GM23248 (cell line): Measurements from ENCODE around the gene CEL. TPM values are rescaled to one million over a fixed set of nuclear protein-coding genes. Genes with fewer than 3 reads are reported as not detected.
A peak's percentile ranks its signal among the peaks of the same experiment; 100 is the strongest.

ENCODE experiments used
- DNase-seq: peaks from one replicate; pipeline ENCODE4 v3.0.0-alpha.2; 2015
- H2AFZ ChIP-seq: fragments of 200-600 bp; sonication (generic); 2 replicates; pipeline ENCODE4 v1.6.1; 2016; ENCODE audit warnings: antibody characterized with exemption
- H3F3A ChIP-seq: fragments of 200-600 bp; sonication (generic); 2 replicates; pipeline ENCODE4 v1.6.1; 2016; ENCODE audit warnings: mild to moderate bottlenecking, antibody characterized with exemption, mixed run types; ENCODE audit not compliant: insufficient read depth
- H3K27ac ChIP-seq: fragments of 200-600 bp; sonication (generic); 2 replicates; pipeline ENCODE4 v1.5.1; 2016; ENCODE audit warnings: mild to moderate bottlenecking
- H3K27me3 ChIP-seq: fragments of 200-600 bp; sonication (generic); replicated peaks from 2 replicates; pipeline ENCODE4 v1.6.1; 2016; ENCODE audit warnings: mild to moderate bottlenecking; ENCODE audit not compliant: insufficient read depth
- H3K36me3 ChIP-seq: fragments of 200-600 bp; sonication (generic); 2 replicates; pipeline ENCODE4 v1.6.1; 2016; ENCODE audit warnings: low read depth, mild to moderate bottlenecking
- H3K4me1 ChIP-seq: fragments of 200-600 bp; sonication (generic); 2 replicates; pipeline ENCODE4 v1.6.1; 2016; ENCODE audit warnings: mild to moderate bottlenecking; ENCODE audit not compliant: insufficient read depth
- H3K4me2 ChIP-seq: fragments of 200-600 bp; sonication (generic); one replicate; pipeline ENCODE4 v1.6.1; 2016; ENCODE audit warnings: mild to moderate bottlenecking; ENCODE audit not compliant: unreplicated experiment
- H3K4me3 ChIP-seq: fragments of 200-600 bp; sonication (generic); 2 replicates; pipeline ENCODE4 v1.5.1; 2016; ENCODE audit warnings: mild to moderate bottlenecking
- H3K79me2 ChIP-seq: fragments of 200-600 bp; sonication (generic); 2 replicates; pipeline ENCODE4 v1.6.1; 2016; ENCODE audit warnings: mild to moderate bottlenecking; ENCODE audit not compliant: insufficient read depth
- H3K9ac ChIP-seq: fragments of 200-600 bp; sonication (generic); 2 replicates; pipeline ENCODE4 v1.6.1; 2016; ENCODE audit warnings: mild to moderate bottlenecking
- H3K9me2 ChIP-seq: fragments of 200-600 bp; sonication (generic); 2 replicates; pipeline ENCODE4 v1.6.1; 2016; ENCODE audit warnings: mixed run types, mild to moderate bottlenecking, moderate library complexity; ENCODE audit not compliant: insufficient read depth
- H3K9me3 ChIP-seq: fragments of 200-600 bp; sonication (generic); one replicate; pipeline ENCODE4 v1.6.1; 2017; ENCODE audit warnings: low read depth
- H4K20me1 ChIP-seq: fragments of 200-600 bp; sonication (generic); 2 replicates; pipeline ENCODE4 v1.6.0; 2016; ENCODE audit not compliant: insufficient read depth
- EZH2 ChIP-seq: fragments of 200-600 bp; sonication (generic); IDR thresholded peaks from 2 replicates; pipeline ENCODE4 v1.6.1; 2018; ENCODE audit warnings: antibody characterized with exemption, mild to moderate bottlenecking; ENCODE audit not compliant: insufficient read depth, poor library complexity, severe bottlenecking
- EZH2phosphoT487 ChIP-seq: fragments of 200-600 bp; sonication (generic); IDR thresholded peaks from 2 replicates; pipeline ENCODE4 v1.6.1; 2018; ENCODE audit warnings: antibody characterized with exemption, moderate library complexity, mild to moderate bottlenecking, low read depth; ENCODE audit not compliant: insufficient read depth
- WGBS, 2 experiments: methylation state at CpG; one replicate each; pipeline ENCODE4 v1.1.6; 2015 to 2017; ENCODE audit warnings: low lambda C conversion rate in 2 of 2, low coverage in 1 of 2; ENCODE audit errors: missing lambda C conversion rate in 2 of 2; 5-methylcytosine and 5-hydroxymethylcytosine counted together
- in situ Hi-C: fragments of 300-500 bp; cut with MboI; formaldehyde crosslinking; loops from 2 replicates; pipeline ENCODE4 v1.15.0; 2020
- polyA plus RNA-seq: library from polyadenylated mRNA; unstranded; fragments of >200 nt; fragmentation: Nextera tagmentation; extraction: Ambion mirVana; gene quantifications from 2 replicates; pipeline ENCODE4 v1.2.1, GENCODE V29; 2016
- total RNA-seq: library from RNA; depleted of rRNA; stranded (reverse); fragments of >200 nt; shearing (Covaris generic); gene quantifications from 2 replicates; pipeline ENCODE4 v1.2.3, GENCODE V29; 2014

Gene CEL
- total and polyA plus RNA-seq, 2 experiments from 2014 or later: 0.22 TPM; not detected in 1

DNA sequence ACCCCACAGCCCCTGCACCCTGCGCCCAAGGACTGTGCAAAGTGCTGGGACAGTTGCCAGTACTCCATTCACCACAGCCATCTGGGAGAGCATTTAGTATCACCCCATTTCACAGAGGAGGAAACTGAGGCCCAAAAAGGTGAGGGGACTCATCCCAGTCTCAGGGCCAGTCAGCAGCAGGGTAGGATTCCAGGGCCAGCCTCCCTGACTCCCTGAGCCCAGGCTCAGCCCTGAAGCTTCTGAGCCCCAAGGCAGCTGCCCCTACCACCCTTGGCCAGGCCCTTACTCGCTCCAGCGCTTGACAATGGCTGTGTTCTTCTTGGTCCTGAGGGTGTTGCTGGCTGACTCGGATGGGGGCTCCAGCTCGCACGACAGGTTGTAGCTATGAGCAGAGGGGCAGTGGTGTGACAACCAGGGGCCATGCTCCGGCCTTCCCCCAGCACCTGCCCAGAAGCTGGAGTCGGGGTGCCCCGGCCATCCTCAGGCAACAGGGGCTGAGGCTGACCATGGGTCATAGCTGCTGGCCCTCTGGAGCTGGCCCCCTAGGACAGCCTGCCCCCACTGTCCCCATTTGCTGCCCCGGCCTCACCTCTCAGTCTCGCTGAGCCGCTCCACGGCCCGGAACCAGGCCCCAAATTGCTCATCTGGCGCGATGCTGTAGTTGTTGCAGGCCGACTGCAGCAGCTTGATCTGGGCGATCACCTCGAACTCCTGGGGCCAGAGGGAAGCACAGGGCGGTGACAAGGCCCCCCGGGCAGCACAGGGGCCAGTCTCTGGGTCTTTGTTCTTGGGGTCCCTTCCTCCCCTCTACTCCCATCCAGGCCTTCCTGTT lies 40.6 kb downstream of the CEL start:
- DNase-seq: no peak
- Histone ChIP-seq H2AFZ (no peak overlapping the region), H3K9ac (no peak overlapping the region), H3K4me2 (no peak overlapping the region), H3K36me3 (peaks cover 14% of the 10 kb centered on the region; the same call in 1 of the 2 replicates), H4K20me1 (no peaks in the 10 kb centered on the region), H3K79me2 (no peaks in the 10 kb centered on the region), H3K27me3 (no peaks in the 10 kb centered on the region), H3F3A (no peaks in the 10 kb centered on the region), H3K27ac (no peak overlapping the region), H3K4me3 (no peak overlapping the region), H3K9me2 (no peaks in the 10 kb centered on the region), H3K9me3 (no peaks in the 10 kb centered on the region), H3K4me1 (no peaks in the 10 kb centered on the region)
- in situ Hi-C loops: no loop called here
- WGBS, 2 experiments: 92% methylated on average over 21 of the region's 21 CpGs
- TF ChIP-seq EZH2 (no peak), EZH2phosphoT487 (no peak)

DNA sequence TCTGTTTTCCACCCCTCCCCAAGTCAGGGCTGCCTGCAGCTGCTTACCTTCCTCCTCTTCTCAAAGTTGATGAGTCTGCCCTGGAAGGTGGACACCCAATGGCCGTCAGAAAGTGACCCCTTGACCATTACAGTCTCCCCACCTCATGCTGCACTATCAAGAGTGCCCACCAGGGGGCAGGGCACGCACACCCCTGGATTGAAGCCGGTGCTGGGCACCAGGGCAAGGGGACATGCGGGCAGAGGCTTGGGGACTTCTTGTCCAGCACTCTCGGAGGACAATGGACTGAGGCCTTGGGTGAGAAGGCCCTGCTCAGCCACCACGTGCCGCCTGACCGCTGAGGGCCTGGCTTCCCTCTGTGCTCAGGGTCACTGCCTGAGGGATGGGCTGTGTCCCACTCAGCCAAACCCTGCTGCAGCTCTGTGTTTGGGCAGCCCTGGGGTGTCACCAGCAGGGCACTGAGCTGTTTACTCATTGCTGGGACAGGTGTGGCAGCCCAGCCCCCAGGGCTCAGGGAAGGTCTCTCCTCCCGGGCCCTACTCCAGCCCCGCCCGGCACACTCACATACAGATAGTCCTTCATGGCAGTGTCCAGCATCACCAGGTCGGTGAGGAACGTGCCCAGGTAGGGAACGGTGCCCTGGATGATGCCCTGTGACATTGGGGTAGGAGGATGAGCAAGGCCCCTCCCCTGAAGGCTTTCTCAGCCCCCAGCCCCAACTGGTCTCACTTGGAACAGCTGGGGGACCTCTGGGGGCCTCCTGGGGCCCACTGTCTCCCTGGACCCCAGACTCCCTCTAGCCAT lies 41.6 kb downstream of the CEL start:
- peaks cover 20% of the 10 kb centered on the region; the same call in 1 of the 2 replicates for H3K36me3 ChIP-seq
- whole genome bisulfite sequencing, 2 experiments: 44 to 47% methylated on average over 14 of the region's 14 CpGs
- H3K9ac ChIP-seq: no peak overlapping the region
- peak; percentile 45 for DNase-seq
- no peaks in the 10 kb centered on the region for H3K9me3 ChIP-seq
- TF ChIP-seq EZH2: no peak
- TF ChIP-seq EZH2phosphoT487: no peak
- no peak overlapping the region for H3K27ac ChIP-seq
- no peaks in the 10 kb centered on the region for H3K4me1 ChIP-seq
- no peaks in the 10 kb centered on the region for H3K9me2 ChIP-seq
- no peaks in the 10 kb centered on the region for H3K79me2 ChIP-seq
- in situ Hi-C loops: no loop called here
- no peaks in the 10 kb centered on the region for H3K27me3 ChIP-seq
- no peak overlapping the region for H3K4me3 ChIP-seq
- H3F3A ChIP-seq: no peaks in the 10 kb centered on the region
- H4K20me1 ChIP-seq: no peaks in the 10 kb centered on the region
- H3K4me2 ChIP-seq: no peak overlapping the region
- no peak overlapping the region for H2AFZ ChIP-seq

DNA sequence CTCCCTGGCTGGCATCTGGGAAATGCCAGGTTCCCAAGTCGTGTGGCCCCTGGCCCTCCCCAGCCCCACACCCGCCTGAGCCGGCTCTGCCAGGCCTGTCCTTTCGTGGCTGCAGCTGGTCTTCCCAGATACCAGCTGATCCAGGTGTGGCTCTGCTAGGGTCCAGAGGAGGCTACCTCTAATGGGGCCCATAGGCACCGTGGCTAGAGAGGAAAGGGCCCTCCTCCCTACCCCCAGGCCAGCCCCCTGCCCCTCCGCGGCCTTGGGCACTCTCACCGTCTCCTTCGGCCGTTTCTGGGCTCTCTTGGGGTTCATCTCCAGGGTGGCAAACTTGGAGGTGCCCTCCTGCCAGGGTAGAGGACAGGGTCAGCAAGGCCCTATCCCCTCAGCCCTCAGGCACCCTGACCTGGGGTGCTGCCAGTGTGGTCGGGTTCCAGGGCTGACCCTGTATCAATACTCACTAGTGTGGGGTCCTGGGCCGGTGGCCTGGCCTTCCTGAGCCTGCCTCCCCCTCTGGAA lies 42.3 kb downstream of the CEL start:
- in situ Hi-C loops: no loop called here
- no peak for DNase-seq
- Histone ChIP-seq H2AFZ (no peak overlapping the region), H4K20me1 (no peaks in the 10 kb centered on the region), H3K9me2 (no peaks in the 10 kb centered on the region), H3K27me3 (no peaks in the 10 kb centered on the region), H3K27ac (no peak overlapping the region), H3F3A (no peaks in the 10 kb centered on the region), H3K9me3 (no peaks in the 10 kb centered on the region), H3K4me2 (no peak overlapping the region), H3K36me3 (peaks cover 19% of the 10 kb centered on the region; the same call in 1 of the 2 replicates), H3K4me1 (no peaks in the 10 kb centered on the region), H3K9ac (no peak overlapping the region), H3K79me2 (no peaks in the 10 kb centered on the region), H3K4me3 (no peak overlapping the region)
- 90 to 94% methylated on average over 11 to 12 of the region's 12 CpGs for WGBS, 2 experiments
- TF ChIP-seq EZH2phosphoT487: no peak
- TF ChIP-seq EZH2: no peak

DNA sequence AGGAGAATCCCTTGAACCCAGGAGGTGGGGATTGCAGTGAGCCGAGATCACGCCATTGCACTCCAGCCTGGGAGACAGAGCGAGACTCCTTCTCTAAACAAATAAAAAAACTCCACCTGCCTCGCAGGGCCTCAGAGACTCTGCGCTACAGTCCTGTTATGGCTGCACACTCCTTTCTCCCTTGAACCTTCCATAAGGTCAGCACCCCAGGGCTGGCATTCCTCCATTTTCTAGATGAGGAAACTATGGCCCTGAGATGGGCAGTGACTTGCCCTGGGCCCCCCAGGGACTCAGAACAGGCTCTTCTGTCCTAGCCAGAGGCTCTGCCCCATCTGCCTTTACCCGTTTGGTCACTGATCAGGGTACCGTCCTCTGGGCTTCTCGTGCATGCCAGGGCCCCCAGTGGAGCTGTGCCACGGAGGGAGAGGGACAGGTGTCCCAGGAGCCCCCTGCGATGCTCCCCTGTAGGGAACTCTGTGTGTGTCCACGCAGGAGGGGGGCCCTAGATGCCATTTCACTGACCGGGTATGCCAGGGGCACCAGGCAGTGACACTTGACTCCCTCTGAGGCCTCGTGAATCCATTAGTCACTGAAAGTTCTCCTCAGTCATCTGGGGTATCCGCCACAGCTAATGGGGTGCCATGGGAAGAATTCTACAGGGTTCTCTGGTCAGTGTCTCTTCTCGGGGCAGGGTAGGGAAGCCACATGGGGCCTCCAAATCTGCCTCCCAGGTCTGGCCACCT lies 43.1 kb downstream of the CEL start:
- in situ Hi-C loops: loop anchor here (5.0 kb wide), 1 partner anchor 42 kb away; no protein-coding TSS in a partner anchor

More for the DNA sequence above, 43.1 kb downstream of the CEL start:
- no peaks in the 10 kb centered on the region for H3K9me3 ChIP-seq
- 85 to 86% methylated on average over 15 of the region's 15 CpGs for WGBS, 2 experiments
- no peaks in the 10 kb centered on the region for H3K79me2 ChIP-seq
- no peaks in the 10 kb centered on the region for H3K27me3 ChIP-seq
- H2AFZ ChIP-seq: no peak overlapping the region
- no peaks in the 10 kb centered on the region for H3K9me2 ChIP-seq
- no peak overlapping the region for H3K27ac ChIP-seq
- H3K4me2 ChIP-seq: no peak overlapping the region
- H3K4me3 ChIP-seq: no peak overlapping the region
- TF ChIP-seq EZH2 (no peak), EZH2phosphoT487 (no peak)
- no peaks in the 10 kb centered on the region for H4K20me1 ChIP-seq
- no peaks in the 10 kb centered on the region for H3K4me1 ChIP-seq
- peaks cover 16% of the 10 kb centered on the region; the same call in 1 of the 2 replicates for H3K36me3 ChIP-seq
- H3F3A ChIP-seq: no peaks in the 10 kb centered on the region
- H3K9ac ChIP-seq: no peak overlapping the region
- no peak for DNase-seq
